HG02852 (cell line): ENCODE measurements around the gene ARHGAP26.

Source experiments
- ATAC-seq: cut with Tn5 transposase; IDR thresholded peaks from one replicate; pipeline ENCODE4 v1.9.1; 2021; ENCODE audit warnings: mild to moderate bottlenecking, moderate library complexity; ENCODE audit not compliant: unreplicated experiment

The ARHGAP26 gene

DNA sequence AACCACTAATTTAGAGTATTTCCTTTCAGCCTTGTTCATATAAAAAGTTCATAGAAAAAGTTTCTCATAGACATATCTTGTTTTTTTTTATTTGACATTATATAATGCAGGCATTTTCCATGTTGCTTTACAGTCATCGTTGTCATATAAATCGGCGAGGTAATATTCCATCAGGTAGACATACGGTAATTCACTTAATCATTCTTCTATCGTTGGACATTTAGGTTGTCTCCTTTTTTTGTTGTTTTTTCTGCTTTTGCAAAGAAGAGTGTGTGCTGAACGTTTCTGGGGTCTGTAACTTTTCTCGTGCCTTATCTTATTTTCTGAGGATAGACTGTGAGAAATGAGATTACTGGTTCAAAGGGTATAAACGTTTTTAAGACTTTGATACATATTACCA lies 283.6 kb downstream of the ARHGAP26 start:
- no peak for ATAC-seq

DNA sequence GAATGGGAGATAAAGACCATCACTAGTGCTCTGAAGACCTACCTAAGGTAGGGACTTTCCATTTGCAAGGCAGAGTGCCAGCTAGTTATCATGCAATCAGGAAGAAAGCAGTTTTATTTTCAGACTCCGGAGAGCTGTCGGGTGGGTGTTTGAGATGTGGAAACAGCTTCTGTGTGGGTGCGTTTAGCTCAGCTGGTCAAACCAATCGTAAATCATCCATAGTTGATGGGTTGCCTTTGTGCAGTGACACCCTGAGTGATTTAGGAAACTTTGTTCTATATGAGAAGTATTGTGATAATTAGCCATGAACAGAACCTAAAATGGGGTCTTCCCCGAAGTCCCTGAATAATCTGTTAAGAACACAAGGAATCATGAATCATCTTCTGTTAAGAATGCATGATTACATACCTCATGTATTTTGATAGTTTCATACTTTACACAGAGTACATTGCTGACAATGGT lies 284.3 kb downstream of the ARHGAP26 start:
- ATAC-seq: peak; percentile 38

DNA sequence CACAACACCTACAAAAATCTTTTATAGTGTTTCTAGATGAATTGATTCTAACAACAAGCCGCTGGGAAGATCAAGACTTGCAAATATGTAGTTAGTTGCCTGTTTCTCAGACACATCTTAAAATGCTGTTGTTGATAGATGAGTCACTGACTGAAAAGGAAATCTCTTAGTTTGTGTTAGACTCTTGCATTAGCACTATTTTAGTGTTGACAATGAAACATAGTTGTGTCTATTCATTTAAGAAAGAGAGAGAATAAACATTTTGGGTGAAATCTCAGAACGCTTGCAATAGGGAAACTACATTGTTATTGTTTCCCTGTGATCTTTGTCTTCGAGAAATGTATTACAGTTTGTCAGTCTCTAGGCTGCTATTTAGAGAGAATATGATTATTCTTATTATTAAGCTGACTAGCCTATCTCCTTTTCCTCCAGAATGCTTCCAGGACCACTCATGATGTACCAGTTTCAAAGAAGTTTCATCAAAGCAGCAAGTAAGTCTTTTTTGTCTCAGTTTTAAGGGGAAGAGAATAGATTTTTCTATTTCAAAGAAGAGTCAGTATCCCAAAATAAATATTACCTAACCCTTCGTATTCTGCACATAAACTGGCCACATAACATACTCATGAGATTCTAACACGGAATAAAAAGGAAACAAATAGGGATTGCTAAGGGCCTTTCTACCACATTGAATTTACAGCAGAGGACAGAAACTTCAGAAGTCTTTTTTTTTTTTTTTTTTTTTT lies 285.6 kb downstream of the ARHGAP26 start:
- no peak for ATAC-seq

DNA sequence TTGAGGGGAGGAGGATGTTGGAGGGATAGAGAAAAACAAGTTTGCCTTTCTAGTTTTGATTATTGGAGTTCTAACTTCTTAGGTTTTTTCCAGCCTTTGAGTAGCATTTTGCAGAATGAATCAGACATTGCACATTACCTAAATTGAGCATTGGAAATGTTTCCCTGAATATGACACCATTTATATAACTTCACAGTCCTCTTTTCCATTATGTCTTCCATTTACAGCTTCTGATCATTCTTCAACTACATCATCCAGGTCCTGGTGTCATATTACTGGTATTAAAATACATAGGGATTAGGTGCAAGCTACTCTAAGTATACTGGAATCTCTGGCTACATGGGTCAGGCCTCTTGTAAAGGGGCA lies 286.1 kb downstream of the ARHGAP26 start:
- ATAC-seq: no peak

DNA sequence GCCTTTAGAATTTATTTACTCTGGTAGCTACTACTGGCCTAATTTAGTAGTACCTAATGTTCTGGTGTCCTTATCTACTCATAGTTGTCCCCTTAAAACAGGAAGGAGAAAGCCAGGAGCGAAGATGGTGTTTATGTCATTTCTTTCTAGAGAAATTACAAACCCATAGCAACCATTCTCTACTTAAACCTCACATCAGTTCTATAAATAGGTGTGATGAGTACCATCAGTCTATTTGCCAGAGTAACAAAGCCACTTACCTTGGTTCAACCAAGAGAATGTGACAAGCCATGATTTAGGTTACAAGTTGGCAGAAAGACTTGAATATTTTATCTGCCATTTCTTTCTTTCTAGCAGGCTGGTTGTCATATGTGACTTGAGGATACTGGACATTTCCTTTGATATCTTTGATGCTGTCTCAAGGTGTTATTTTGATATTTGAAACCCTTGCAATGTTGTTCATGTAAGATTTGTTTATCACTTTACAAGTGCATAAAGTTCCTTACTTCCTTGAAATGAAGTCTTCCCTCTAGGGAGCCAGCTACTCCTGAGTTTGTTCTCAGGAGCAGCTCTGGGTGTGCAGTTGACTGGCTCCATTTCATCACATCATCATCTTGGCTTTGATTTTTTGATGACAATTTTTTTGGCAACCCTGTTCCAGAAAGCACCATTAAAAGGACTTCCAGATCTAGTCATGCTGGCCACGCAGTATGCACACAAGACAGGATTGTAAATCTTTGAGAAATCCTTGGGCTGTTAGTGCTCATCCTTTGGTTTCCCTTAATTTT lies 286.8 kb downstream of the ARHGAP26 start:
- peak; percentile 8 for ATAC-seq

DNA sequence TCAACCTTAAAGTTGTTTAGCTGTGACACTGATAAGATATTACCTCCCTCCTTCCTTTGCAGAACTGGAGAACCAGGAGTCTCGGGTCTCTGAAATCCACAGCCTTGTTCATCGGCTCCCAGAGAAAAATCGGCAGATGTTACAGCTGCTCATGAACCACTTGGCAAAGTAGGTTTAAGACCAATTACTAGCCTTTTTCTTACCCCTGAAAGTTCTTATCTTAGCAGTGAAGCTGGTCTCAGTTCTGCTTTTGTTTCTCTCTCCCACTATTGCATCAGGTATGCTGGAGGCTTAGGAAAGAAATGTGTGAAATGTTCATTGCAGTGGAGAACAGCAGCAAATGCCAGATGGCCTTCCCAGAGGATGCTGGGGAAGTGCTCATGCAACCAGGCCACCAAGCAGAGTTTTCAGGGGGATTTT lies 287.4 kb downstream of the ARHGAP26 start:
- ATAC-seq: peak; percentile 57

DNA sequence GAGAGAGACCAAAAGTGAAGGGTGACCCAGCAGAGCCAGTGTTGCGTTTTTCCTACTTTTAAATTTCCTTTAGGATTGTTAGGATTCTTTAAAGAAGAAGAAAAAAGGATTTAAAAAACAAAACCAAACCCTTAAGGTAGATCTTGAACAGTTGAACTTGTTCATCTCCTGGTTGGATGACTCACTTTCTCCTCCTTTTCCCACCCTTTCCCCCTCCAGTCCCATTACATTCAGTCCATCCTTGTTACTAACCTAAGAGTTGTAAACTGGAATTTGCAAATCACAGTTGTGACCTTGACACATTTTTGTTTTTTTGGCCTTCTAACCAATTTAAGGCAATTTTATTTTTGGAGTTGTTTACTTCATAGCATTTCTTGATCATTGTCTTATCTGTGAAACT lies 289.2 kb downstream of the ARHGAP26 start:
- no peak for ATAC-seq

DNA sequence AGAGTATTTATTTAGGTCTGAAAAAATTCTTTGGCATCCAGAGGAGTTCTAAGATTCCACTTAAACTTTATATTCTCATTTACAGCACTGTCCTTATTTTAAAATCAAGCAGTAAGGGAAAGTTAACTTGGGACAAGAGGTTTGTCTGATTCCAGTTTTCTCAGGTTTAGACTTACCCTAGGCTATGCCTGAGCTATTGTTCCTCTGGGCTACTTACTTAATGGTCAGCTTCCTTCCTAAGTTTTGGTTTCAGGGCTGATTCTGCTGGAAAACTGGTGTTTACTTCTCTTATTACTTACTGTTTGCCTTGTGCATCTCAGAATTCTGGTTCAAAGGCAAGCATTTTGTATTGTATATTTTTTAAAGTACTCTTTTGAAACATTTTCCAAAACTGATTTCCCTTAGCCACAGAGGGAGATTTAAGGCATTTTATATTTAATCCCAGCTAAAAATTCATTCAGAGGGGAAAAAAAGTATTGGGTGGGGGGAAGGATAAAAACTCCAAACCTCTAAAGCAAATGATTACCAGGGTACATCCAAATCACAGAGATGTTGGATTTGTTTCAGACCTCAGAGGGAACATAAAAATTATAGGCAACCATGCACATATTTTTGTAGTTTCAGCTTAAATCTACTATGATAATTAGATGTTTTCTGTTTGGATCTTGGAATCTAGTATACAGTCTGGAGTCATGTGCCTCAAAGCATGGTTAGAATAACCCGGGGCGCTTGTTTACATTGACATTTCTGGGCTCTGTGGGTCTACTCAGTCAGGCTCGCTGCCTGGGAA lies 290.0 kb downstream of the ARHGAP26 start:
- no peak for ATAC-seq

DNA sequence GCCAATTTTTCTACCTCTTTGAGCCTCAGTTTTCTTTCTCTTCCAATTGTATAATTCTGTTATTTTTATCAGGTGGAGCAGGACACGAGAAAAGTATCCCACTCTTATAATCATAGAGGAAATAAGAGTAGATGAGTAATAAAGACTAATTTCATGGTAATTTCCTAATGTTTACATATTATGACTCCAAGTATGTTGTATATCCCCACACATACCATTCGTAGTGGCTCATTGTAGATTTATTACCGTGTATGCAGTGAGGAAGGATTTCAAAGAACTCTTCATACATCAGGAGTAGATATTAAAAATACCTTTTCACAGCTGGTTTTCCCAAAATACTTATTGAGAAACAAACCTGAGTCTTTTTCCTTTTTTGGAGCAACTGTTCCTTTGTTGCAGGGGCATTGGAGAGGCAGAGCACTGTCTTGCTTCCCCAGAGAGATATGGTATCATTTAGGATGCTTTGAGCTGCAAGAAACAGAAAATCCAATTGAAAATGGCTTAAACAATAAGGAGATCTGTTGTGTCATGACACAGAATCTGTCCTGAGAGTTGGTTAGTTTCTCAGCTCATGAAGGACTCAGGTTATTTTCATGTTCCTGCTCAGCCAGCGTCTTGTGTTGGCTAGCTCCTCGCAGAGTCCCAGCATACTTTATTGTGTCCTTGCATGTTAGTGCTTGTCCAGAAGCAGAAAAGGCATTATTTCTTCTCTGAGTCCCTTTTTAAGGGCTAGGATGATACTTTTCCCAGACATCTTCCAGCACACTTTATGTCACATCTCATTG lies 291.2 kb downstream of the ARHGAP26 start:
- no peak for ATAC-seq

DNA sequence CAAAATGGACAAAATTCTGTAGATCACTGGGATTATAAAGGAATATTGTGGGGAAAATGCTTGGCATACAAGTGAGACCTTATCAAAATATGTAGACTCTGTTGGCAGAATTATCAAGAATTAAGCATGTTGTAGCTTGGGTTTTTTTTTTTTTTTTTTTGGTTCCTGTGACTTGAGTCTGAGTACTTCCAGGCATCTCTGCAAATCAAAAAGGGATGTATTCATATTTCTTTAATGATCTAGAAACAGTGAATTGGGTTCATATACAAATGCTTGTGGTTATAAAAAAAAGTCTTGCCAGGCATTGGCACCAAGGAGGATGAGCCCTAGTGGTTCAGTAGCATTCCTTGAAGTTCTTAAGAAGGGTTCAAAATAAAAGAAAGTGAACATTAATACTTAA lies 292.2 kb downstream of the ARHGAP26 start:
- no peak for ATAC-seq

DNA sequence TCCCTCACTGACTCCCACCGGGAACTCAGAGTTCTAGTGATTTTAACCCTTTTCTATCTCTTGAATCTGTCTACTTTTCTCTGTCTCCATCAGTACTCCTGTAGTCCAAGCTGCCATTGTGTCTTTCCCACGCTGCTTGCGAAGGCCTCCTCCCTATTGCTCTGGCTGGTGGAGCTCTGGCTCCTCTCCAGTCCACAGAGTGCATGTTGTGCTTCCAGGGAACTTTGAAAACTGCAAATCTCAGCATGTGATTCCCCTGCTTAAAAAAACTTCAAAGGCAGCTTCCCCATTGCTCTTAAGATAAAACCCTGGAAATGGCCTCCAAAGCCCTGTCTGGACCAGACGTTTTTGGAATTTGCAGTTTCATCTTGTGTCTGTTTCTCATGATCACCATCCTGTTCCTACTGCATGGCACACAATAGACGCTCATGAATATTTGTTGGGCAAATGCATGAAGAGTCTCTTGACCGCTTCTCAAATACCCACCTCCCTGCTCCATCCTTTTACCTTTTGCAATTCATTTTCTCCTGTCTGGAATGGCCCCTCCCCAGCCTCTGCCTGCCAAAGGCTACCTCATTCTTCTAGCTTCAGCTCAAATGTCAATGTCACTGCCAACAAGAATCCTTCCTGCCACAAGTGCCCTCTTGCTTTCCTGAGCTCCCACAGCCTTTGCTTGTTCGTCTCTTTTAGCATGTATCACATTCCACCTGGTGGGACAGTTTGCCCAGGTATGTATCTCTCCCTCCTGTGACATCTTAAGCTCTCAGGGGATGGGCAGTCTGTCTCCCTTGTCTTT lies 293.2 kb downstream of the ARHGAP26 start:
- ATAC-seq: no peak

DNA sequence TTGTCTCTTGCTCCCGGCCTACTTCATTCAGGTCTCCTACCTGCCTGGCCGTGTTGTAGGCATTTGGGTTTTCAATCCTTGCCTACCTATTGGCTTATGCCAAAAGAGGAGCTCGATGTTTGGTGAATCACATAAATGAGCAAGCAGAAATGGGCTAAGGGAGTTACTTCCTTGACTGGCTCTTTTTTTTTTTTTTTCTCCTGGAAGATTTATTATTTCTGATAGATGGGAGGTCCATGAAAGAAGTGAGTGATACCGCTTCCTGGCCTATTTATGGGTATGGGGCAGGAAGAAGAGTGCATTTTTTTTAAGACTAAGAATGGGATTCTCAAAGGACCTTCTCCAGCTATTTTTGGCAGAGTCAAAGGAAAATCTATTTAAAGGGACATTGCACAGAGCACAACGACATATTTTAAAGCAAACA lies 294.1 kb downstream of the ARHGAP26 start:
- no peak for ATAC-seq

DNA sequence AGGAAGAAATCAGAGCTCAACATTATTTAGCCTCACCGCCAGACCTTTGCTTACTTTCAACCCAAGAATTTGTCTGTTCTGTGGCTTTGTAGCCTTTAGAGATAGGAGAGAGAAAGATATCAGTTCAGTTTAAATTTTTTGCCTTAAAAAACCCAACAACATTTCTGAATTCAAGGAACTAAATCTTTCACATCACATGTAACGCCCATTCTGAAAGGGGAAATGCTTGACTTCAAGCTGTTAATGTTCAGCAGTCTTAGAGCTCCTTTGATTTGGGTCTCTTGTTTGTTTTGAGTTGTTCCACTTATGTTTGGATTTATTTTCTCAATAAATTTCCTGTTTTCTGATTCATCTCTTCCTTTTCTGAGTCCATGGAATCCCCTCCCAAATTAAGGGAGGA lies 294.5 kb downstream of the ARHGAP26 start:
- no peak for ATAC-seq

DNA sequence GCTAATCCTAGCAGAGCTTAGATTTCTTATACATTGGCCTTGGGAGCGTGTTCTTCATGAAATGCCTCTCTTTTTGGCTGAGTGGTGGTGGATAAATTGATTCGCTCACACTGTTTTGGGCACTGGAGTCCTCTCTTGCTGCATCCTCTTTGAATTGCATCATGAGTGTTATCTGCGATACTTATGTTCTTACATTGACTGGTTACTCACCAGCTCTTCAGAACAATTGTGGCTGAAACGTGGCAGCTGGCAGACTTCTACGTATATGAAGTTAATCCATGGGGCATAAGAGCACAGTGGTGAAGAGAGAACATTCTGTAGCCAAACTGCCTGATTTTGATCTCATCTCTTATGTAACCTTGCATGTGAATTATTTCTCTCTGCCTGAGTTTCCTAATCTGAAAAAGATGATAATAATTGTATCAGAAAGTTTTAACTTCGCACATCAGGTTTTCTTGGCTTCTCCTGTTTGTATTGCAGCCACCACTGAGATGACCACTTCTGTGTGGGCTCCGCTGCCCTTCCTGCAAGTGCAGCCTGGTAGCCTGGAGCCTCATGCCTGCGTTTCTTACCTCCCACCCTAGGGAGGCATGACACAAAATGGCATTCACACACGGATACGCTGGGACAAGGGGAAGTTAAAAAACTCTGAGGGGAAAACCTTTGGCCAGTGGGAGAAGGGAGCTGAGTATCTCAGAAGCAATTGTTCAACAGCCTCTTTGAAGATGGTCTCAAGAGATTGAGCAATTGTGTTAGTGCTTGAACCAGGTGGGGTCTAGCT lies 295.2 kb downstream of the ARHGAP26 start:
- no peak for ATAC-seq

DNA sequence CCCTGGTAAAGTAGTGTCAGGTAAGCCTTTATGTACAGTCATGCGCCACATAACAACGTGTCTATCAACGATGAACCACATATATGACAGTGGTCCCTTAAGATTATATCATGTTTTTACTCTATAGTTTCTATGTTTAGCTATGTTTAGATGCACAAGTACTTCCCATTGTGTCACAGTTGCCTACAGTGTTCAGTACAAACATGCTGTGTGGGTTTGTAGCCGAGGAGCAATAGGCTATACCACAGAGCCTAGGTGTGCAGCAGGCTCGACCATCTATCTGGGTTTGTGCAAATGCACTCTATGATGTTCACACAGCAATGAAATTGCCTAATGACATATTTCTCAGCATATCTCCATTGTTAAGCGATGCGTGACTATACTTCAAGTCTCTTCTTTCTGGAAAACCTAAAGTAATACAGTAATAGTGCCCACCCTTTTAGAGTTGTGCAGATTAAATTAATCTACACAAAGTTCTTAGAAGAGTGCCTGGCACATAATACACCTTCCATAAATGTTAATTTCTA lies 295.9 kb downstream of the ARHGAP26 start:
- peak; percentile 22 for ATAC-seq

DNA sequence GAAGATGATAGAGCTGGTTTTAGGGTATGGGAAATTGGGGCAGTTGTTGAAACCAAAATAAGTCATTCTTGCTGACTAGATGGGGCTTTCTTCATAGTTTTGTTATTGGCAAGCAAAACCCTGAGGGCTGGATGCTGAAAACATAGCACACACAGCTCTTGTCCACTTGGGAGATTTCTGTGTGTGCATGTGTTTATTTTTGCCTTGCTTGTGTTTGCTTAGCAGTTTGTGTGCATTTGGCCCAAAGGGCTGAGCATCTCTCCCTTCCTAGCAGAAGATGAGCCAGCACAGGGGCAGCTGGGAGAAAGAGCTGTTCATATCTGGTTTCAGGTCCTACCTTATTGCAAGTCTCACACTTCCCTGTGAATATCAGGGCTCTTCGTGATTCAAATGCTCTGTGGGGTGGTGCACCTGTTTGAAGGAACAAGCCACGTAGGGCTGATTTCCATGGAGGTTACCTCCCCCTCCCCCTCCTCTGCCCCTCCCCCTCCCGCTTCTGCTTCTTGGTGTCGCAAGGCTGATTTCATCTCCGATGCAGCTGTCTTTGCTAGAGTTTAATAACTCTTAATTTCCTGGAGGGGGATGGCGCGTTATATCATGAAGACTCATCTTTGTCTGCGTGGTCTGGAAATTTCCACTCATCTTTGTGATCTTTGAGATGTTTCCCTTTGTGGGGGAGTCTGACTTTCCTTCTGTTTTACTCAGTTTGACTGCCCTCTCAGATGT lies 296.5 kb downstream of the ARHGAP26 start:
- ATAC-seq: peak; percentile 73

DNA sequence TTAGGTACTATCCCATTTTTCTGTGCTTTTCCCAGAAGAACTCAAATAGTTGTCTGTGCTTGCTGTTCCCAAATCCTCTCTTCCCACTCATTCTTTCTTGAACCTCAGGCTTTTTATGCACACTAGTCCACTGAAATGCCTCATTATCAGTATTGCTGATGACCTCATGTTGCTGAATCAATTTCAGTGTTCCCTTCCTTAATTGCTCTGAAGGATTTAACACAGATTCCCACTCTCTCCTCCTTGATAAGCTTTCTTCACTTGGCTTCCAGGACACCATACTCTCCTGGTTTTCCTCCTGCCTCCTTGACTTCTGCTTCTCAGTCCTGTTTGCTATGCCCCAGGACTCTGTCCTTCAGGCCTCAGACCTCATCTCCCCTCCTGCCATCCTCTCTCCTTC lies 298.5 kb downstream of the ARHGAP26 start:
- ATAC-seq: no peak

DNA sequence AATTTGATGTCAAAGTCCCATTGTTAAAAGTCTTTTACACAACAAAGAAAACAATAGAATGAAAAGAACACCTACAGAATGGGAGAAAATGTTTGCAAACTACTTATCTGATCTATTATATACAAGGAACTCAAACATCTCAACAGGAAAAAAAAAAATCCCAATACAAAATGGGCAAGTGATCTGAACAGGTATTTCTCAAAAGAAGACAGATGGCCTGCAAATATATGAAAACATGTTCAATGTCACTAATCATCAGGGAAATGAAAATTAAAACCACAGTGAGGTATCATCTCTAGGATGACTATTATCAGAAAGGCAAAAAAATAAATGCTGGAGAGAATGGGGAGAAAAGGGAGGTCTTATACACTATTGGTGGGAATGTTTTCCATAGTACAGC lies 301.8 kb downstream of the ARHGAP26 start:
- ATAC-seq: no peak
